ENCODE results near the gene NFIA.

The NFIA gene

DNA sequence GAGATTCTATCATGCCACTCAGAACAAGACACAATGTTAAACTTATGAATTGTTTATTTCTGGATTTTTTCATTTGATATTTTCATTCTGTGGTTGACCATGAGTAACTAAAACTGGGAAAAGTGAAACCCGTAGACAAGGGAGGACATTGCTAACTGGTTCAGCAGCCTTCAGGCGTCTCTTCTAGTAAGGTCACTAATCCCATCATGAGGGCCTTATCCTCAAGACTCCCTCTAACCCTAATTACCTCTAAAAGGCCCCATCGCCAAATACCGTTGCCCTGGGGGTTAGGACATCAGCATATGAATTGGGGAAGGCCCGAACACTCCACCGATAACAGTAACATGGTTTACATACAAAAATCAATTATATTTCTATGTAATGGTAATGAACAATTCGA lies 394.9 kb downstream of the NFIA start:
- DNase-seq, result no peak

GRCh38 chr1:61480273-61480935 lies 398.0 kb downstream of the NFIA start:
- no peak for DNase-seq

DNA sequence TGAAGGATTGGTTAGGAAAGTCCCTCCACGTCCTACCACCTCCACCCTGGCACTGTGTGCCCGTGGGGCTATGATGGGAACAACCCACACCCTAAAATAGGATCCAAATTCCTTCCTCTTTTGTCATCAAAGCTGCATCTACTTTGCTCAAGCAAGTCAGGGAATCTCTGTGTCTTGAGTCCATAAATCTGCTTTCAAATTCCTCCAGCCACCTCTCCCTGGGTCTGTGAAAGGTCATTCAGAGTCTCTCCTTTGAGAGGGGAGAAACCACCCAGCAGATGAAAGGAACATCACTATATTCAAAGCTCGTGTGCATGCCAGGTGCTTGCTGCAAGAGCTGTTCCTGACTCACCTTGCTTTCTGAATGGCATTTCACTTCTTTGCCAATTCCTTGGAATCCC lies 399.0 kb downstream of the NFIA start:
- DNase-seq, result no peak

DNA sequence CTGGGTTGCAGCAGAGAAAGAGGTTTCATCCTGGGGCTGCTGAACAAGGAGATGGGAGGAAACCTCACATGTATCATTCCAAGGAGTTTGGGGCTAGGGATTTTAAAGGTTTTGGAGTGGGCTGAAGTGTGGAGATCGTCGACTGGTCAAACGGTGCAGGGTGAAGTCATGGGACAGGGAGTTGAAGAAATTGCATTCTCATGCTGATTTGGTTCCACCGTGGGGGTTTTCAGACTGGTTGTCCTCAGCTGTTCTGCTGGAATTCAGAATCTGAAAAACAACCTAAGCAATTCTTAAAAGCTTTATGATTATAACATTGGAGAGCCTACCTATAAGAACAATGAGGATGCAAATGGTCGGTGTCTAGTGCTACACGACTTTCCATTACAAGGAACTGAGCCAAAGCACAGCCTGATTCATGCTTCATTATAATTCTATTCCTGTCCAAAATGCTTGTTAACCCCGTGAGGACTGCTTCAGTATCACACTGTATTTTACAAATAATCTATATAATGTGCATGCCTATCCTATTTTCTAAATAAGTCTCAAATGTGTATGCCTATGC lies 399.9 kb downstream of the NFIA start:
- no peak for DNase-seq

DNA sequence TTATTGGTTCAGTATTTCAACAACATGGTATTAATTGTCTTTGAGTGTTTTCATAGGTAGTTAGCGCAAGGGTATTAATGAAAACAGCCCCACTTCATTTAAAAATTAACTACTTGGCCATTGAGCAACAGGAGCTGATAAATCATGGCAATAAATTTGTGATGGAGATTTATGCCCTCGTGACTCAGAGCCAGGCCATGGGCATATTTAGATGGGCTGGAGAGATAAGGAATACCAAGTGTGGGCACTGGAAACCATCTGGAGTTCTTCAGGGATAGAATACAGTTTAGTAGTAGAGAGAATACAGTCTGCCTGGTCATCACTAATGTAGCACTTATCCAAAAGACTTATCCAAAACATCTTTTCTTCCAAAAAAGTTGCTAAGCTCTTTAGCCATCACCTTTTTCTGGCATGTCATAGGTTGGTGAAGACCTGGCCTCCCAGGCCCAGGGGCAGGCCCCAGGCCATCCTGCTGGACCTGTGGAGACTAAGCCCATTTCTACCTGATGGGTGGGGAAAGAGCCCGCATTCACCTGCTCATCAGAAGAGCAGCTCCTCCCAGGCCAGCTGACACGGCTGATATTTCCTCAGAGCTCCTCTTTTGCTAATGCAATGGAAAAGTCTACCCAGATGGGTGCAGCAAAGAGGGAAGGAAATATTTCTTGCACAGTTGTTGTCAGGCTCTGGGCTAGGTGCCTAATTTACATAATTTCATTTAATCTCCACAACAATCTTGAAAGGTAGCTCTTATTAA lies 404.6 kb downstream of the NFIA start:
- DNase-seq, result no peak

- DNase-seq, result no peak
These were observed 405.4 kb downstream of the NFIA start for GRCh38 chr1:61487801-61488200.

DNA sequence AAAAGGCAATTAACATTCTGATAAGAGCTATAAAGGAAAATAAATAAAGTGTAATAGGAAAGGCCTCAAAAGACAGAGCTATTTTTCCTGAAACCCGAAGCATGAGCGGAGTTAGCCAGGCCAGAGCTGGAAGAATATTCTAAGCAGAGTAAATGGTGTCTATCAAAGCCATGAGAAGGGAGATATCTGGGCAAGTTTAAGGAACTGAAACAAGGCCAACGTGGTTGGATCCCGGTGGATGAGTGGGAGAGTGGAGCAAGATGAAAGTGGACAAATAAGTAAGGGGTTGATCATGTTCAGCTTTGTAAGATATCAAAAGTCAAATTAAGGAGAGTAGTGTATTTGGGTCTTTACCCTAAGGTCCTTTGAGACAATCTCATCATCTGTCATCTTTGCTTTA lies 408.6 kb downstream of the NFIA start:
- no peak for DNase-seq

DNA sequence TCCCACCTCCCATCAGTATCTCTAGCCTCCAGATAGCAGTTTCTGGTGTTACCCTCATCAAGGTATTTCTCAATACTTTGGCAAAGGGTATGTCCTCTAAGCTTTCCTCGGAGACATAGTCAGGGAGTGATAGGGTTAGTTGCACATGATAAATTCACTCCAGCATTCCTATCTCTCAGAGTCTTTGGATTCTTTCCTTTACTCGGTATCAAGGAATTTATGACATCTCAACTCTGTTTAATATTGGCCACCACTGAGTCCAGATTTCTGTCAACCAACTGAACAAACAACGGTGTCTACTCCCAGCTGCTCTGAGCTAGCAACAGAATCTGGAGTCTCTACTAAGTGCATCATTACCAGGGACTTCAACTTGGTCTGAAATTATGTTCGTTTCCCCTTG lies 409.1 kb downstream of the NFIA start:
- DNase-seq, result no peak

- no peak for DNase-seq
These were observed 411.6 kb downstream of the NFIA start for GRCh38 chr1:61494000-61494399.

- peak; percentile 66 for DNase-seq
These were observed 414.1 kb downstream of the NFIA start for GRCh38 chr1:61496501-61496900.

DNA sequence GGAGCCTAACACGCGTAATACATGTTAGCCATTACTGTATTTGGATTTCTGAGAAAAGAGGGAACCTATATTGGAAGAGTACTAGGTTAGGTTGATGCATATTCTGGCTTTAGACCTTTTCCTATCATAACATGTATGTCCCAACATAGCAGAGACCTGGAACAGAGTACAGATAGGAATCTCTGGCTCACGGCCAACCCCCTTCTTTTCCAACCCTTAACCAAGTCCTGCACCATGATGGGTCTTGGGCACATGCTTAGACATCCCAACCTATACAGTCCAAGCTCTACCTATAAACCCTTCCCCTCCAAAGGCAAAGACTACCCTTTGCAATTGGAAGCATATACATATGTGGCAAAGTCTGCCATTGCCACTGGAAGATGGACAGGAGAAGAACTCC lies 414.7 kb downstream of the NFIA start:
- no peak for DNase-seq

- DNase-seq, result no peak
These were observed 416.0 kb downstream of the NFIA start for GRCh38 chr1:61498342-61498741.

- DNase-seq, result no peak
These were observed 419.9 kb downstream of the NFIA start for GRCh38 chr1:61501971-61502916.

- DNase-seq, result no peak
These were observed 421.9 kb downstream of the NFIA start for GRCh38 chr1:61504305-61504704.

- DNase-seq, result no peak
These were observed 422.6 kb downstream of the NFIA start for GRCh38 chr1:61504852-61505390.

GRCh38 chr1:61506236-61506635 lies 423.9 kb downstream of the NFIA start:
- no peak for DNase-seq

DNA sequence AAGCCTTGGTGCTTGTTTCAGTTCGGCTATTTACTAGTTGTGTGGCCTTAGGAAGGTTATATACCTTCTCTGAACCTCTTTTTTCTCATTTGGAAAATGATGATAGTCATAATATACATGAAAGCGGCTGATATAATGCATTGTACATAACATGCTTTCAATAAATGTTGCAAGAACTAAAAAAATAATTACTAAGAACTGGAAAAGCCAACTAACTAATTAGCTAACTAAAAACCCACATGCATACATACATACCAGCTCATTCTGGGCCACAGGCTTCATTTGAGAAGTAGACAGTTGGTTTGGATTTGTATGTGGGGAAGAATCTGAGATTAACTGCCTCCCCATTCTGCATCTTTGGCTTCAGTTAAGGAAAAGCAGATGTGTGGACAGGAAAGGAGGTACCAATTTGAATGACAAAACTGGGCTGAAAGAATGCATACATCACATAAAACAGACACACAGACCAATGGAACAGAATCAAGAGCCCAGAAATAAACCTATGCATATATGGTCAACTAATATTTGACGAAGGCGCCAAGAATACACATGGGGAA lies 424.7 kb downstream of the NFIA start:
- no peak for DNase-seq
